ENCODE measurements around the gene RALGAPA2.

The RALGAPA2 gene

GRCh38 chr20:20491784-20492264 is 220.6 kb downstream of the RALGAPA2 start:
- DNase-seq: no peak

GRCh38 chr20:20491110-20491783 is 221.2 kb downstream of the RALGAPA2 start:
- DNase-seq: no peak

- DNase-seq: no peak
These were observed 221.8 kb downstream of the RALGAPA2 start for GRCh38 chr20:20490673-20491072.

GRCh38 chr20:20489648-20490341 is 222.6 kb downstream of the RALGAPA2 start:
- no peak for DNase-seq

GRCh38 chr20:20489054-20489453 is 223.4 kb downstream of the RALGAPA2 start:
- no peak for DNase-seq

GRCh38 chr20:20488388-20488787 is 224.1 kb downstream of the RALGAPA2 start:
- no peak for DNase-seq

GRCh38 chr20:20487811-20488210 is 224.6 kb downstream of the RALGAPA2 start:
- no peak for DNase-seq

GRCh38 chr20:20483328-20483727 is 229.1 kb downstream of the RALGAPA2 start:
- DNase-seq: no peak

GRCh38 chr20:20482453-20482852 is 230.0 kb downstream of the RALGAPA2 start:
- no peak for DNase-seq

GRCh38 chr20:20480689-20481088 is 231.8 kb downstream of the RALGAPA2 start:
- no peak for DNase-seq

- no peak for DNase-seq
These were observed 232.3 kb downstream of the RALGAPA2 start for GRCh38 chr20:20480126-20480525.

- no peak for DNase-seq
These were observed 234.9 kb downstream of the RALGAPA2 start for GRCh38 chr20:20477444-20478041.

GRCh38 chr20:20476504-20476903 is 235.9 kb downstream of the RALGAPA2 start:
- DNase-seq: no peak

GRCh38 chr20:20473657-20474056 is 238.8 kb downstream of the RALGAPA2 start:
- DNase-seq: no peak

- DNase-seq: no peak
These were observed 239.7 kb downstream of the RALGAPA2 start for GRCh38 chr20:20472684-20473274.

GRCh38 chr20:20466341-20466879 is 246.0 kb downstream of the RALGAPA2 start:
- DNase-seq: no peak

- no peak for DNase-seq
These were observed 247.2 kb downstream of the RALGAPA2 start for GRCh38 chr20:20465252-20465651.

- peak; percentile 77 for DNase-seq
These were observed 248.5 kb downstream of the RALGAPA2 start for GRCh38 chr20:20463933-20464374.

GRCh38 chr20:20462185-20462584 is 250.3 kb downstream of the RALGAPA2 start:
- no peak for DNase-seq

- no peak for DNase-seq
These were observed 250.9 kb downstream of the RALGAPA2 start for GRCh38 chr20:20461551-20461950.

GRCh38 chr20:20459726-20460125 is 252.7 kb downstream of the RALGAPA2 start:
- DNase-seq: no peak

GRCh38 chr20:20457392-20458126 is 254.9 kb downstream of the RALGAPA2 start:
- no peak for DNase-seq

- DNase-seq: no peak
These were observed 255.7 kb downstream of the RALGAPA2 start for GRCh38 chr20:20456741-20457140.

Data from COR-L47 (cell line).